G401 (cell line): ENCODE results near the gene ZNF516. TPM values are rescaled to one million over a fixed set of nuclear protein-coding genes. Genes with fewer than 3 reads are reported as not detected.
A peak's percentile ranks its signal among the peaks of the same experiment; 100 is the strongest.

ENCODE experiments used
- DNase-seq: peaks from one replicate; pipeline ENCODE4 v3.0.0-alpha.2; 2015; ENCODE audit warnings: low spot score
- in situ Hi-C: cut with HindIII; loops from 2 replicates; pipeline ENCODE4 v1.10.0; 2016; ENCODE audit warnings: low sequenced_read_pairs, mixed read lengths
- total RNA-seq: library from RNA; depleted of rRNA; stranded (reverse); fragments of >200 nt; shearing (Covaris generic); gene quantifications from 2 replicates; pipeline ENCODE4 v1.2.3, GENCODE V29; 2014

ZNF516 gene
- total RNA-seq, 1 experiment from 2014 or later = 9.6 TPM

DNA sequence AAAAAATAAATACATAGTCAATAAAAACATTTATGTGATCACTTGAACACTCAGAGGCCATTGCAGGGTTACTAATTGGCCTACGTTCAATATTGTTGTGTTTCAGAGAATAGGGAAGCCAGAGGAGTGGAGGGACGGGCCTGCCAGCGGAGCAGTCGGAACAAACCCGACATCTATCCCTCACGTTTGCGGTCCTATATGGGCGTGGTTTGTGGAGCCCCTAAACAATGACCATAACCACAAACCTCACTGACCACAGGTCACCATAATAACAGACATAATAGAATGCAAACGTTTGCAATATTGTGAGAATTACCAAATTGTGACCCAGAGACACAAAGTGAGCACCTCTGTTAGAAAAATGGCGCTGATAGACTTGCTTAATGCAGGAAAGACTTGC lies 19.5 kb upstream of the ZNF516 start:
- in situ Hi-C loops = no loop called here
- DNase-seq = no peak

DNA sequence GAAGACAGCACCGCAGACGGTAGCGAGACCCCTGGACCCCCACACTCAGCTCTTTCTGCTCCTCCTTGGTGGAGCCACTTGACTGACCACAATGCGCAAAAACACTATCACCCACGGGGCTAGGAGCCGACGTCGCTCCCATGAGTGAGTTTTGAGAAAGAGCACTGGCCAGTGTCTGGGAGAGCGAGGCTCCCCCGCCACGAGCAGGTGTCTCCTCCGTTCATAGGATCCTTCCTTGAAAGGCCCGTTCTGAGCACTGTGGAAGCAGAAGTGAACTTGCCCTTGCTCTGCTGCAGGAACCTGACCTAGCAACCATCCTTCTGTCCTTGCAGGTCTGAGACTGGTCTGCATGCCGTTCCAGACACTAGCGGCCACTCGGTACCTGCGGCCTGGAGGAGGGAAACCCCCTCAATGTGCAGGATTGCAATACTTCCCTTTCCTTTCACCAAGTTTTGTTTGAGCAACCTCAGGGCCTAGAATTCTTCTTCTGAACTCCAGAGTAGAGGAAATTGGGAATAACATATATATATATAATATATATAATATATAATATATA lies 12.9 kb upstream of the ZNF516 start:
- in situ Hi-C loops = no loop called here
- no peak for DNase-seq

DNA sequence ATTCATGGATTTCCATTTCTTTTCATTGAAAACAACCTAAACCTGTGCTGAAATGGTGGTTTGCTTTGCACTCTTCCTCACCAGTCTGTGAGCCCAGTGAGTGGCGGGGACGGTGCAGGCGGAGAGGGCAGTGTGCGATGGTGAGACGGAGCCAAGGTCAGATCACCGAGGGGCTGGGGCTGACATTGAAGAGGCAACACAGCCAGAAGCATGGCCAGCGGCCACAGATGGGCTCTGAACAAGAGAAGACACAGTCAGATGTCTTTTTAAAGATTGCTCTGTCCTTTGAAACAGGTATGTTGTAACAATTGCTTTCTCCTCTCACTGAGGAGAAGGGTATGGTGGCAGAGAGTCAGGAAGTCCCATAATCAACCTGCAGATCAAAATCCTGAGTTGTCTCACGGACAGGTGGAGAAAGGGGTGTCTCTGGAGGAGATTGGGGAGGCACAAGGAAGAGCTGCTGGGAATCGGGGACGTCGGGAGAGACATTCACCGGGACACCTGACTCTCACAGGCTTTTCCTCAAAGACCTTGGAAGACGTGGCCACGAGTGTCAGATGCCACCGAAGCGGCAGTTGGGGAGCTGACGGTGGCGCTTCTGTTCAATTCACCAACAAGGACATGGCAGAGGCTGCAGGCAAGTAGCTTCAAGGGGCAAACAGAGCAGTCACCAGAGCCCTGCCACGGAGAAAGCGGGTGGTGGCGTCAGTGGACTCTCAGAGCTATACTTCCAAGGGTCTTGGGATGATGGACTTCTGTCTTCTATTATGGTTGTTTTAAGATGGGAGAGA lies 12.1 kb upstream of the ZNF516 start:
- no peak for DNase-seq
- in situ Hi-C loops = no loop called here

DNA sequence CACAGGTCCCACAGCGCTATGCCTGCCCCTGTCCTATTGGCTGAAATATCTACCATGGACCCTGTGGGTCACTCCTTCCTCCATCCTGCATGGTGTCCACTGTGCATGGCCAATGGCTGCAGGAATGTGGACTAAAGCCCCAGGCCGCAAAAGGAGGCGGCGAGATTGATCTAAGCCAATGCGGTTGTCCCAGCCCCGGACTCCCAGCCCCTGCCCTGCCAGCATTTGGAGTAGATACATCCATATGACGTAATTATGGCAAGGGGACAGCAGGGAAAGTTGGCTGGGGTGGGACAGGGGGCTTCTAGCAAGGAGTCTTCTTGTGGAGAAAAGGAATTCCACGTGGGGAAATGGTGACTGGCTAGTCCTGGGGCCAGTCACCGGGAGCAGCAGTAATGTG lies 11.4 kb upstream of the ZNF516 start:
- in situ Hi-C loops = no loop called here
- no peak for DNase-seq

DNA sequence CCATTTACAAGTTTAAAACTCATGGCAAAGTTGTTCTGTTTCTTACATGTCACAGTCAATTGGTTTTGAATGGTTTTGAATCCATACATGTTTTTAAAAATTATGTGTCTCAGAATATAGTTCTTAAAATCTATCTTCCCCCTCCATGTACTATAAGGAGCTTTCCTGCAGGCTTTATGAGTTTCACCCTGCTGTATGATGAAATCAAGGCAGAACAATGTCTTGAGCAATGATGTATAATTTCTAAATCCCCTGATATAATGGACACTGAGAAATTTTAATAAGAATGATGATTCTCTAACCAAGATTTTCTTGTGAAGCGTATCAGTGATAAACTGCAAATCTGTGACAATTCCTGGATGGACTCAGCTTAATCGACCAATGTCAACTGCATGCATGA lies 10.6 kb upstream of the ZNF516 start:
- no peak for DNase-seq
- in situ Hi-C loops = no loop called here

DNA sequence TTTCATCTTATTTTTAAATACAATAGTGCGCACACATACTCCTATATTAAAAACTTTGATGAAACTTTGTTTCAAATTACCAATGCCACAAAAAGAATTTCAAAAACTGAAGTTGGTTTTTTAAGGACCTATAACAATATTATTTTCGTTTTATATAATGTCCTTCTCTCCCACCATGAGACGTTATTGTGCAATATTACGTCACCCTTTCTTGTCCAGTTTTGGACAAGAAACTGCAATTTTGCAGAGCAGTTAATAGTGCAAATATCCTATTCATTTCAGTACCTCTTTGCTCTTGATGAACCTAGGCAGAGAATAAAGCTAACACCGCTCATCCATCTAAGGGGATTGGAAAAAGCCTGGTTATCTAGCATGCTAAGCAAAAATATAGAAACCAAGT lies 9.7 kb upstream of the ZNF516 start:
- DNase-seq = no peak
- in situ Hi-C loops = no loop called here

DNA sequence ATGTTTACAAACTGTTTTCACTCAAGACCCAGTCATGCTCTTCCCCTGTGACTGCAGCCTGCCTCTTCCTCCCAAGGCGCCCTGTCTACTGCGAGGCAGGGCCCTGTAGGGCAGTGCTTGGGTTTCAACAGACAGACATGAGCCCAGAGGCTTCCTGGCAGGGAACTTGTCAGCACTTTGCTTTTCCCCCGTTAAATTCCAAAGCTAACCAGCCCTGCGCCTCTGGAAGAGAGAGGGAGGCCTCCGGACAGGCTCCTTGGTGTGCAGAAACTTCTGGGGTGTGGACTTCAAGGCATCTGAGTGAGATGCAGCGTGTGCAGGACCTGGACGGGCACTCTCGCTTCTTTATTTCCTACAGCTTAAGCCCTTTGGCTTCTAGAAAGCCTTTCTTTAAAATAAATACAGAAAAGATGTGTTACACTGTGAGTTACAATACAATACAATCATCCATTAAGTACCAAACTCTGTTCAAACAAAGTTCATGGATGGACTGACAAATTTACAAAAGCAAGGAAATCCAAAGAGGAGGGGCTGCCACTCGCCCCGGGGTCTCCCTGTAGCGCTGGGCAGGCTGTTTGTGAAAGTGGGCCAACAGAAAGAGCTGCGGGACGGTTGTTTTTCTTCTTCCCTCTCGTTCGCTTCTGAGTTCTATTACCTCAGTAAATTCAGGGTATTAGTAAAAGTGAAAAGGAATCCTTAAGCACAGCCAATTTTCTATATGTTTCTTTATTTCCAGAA lies 8.8 kb upstream of the ZNF516 start:
- in situ Hi-C loops = no loop called here

DNA sequence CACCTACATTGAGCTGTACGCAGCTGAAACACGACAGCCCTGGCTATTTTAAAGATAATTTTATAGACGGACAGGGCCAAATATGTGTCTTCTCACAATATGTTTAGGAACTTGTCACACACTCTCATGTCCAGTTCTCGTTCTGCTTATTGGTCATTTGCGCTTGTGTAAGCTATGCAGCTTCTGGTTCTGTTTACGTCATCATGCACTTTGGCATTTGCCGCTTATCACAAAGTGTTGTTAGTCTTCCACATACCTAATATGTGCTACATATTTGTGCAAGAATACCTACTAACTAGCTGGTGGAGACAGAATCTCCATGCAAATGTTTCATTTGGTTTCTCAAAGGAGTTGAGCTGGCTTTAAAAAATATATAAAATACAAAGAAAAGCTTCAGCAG lies 7.5 kb upstream of the ZNF516 start:
- in situ Hi-C loops = no loop called here
- no peak for DNase-seq

More for the DNA sequence above, 8.8 kb upstream of the ZNF516 start:
- no peak for DNase-seq

DNA sequence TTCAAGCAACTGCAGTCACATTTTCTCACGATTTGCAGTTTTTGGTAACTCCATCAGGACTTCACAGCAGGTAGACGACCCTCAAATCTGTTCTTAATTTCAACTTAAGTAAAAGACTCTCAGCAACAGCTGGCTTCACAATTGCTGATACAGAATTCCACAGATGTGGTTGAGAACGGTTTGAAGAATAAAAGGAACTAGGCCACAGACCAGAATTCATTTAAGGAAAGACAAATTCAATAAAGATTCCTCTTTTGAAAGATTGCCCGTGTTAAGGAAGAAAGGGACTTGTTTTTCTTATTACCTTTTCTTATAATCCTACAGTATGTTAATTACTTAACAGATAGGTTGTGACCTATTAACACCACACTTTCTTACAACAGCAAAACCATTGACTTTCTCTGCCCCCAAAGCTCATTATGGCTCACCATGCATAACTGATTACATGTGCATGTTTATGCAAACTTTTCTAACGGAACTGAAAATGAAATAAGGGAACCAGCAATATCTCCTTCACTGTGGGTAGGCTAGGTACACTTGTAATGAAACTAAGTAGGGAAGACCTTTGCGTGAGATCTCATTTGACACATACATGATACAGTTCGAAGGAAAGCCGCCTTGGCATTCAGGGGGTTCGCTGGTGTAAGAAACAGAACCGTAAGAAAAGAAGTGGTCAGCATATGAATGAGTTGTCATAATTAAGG lies 4.7 kb upstream of the ZNF516 start:
- in situ Hi-C loops = no loop called here
- no peak for DNase-seq

DNA sequence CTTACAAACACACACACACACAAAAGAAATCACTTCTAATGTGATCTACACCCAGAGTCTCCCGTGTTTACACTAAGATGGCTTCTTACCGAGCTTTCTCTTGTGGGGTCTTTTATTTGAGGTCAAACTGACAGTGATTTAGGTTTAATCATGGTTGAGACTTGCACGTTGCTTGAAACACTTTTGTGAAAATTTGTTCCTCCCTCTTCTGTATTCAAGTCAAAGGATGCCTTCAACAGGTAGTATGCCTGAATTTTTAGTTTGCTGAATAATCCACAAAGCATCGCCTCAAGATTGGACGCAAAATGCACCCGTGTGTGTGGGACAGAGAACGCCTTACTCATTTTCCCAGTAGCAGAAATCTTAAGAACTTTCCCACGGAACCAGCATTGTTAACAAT lies 4.0 kb upstream of the ZNF516 start:
- in situ Hi-C loops = no loop called here
- DNase-seq = no peak

DNA sequence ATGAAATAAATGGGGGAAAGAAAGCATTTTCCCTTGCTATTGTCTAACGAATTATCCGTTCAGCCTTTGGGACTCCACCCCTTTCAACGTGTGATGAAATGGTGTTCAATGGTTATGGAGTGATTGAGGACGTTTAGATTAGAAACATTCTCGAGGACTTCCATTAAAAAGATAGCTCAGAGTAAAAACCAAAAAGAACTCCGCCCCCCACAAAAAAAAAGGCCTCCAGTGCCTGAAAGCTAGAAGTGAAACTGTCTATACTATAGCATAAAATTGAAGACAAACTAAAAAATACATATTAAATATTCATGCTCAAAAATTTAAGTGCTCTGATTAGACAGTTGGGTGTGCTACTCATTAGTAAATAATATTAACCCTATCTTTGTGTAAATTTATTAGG lies 3.0 kb upstream of the ZNF516 start:
- no peak for DNase-seq
- in situ Hi-C loops = no loop called here

DNA sequence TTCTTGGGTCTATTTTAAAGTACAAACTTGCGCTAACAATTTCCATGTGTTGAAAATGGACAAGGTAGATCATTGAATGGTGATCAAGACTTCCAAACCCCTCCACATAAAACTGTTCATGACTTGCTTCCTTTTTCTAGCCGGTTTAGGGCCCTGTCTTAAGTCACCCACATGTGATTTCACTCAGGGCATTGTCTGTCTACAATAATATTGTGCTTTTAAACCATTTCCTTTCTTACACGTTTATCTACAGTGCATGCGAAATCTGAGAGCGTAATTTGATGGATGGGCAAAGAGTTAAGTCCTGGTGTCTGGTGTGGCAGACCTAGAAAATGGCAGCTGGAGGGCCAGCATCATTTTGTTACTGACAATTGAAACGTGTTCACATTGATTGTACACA lies 2.0 kb upstream of the ZNF516 start:
- in situ Hi-C loops = no loop called here

DNA sequence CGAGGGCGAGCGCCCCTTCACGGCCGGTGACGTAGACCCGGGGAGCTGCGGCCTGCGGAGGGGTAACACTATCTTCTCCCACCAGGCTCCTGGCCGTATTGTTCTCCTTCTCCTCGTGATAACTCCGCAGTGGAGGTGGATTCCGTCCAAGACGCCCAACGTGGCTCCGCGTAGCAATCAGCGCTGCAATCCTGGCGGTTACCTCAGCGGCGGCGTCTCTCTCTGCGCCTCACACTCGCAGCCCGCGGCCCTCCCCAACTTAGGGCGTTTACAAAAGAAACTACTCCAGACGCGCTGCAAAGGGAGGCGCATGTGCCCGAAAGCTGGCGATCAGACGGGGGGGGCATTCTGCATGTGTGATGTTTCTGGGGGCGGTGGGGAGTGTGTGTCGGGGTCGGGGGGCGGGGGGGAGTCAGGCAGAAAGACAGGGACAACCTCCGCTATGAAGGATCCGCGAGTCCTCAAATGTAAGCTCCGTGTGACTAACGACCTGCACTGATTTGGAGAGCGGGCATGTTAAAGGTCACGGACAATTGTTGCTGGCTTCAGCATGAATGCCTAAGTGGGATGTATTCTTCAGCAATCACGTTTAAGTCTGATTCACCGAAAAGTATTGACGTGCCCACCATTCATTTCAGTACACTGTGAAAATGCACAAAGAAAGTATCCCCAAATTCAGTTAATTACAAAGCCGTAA lies 1.3 kb upstream of the ZNF516 start:
- in situ Hi-C loops = no loop called here
- no peak for DNase-seq

More for the DNA sequence above, 2.0 kb upstream of the ZNF516 start:
- no peak for DNase-seq

DNA sequence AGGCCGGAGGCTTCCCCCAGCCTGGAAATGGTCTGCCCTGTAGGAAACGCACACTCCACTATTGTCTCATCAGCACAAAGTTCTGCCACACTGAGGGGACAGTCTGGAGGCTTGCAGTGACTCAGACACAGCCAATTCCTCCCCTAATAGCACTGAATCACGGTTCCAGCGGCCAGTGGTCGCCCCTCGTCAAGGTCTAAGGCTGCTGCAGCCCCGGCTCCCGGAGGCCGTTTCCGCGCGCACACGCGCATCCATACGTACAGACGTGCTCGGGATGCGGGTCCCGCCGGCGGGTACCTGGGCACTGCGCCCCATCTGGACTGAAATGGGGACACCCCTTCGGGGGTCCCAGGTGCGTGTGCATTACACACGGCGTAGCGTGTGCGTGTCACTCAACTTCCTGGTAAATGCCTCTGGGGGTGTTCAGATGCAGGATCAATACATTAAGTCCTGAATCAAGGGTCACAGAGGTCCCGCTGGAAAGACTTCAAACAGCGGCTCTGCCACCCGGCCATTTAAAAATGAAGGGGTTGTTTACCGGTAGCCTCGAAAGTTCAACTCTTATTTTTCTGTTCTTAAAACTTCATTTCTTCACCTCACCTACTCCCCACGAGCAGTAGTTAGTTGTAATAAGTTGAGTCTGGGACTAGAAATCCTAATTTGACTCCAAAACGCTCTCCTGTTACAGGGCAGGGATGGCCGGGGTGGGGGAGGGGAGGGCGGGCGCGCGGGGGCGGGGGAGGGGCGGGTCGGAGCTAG lies 572 bp upstream of the ZNF516 start:
- in situ Hi-C loops = no loop called here
- DNase-seq = no peak

DNA sequence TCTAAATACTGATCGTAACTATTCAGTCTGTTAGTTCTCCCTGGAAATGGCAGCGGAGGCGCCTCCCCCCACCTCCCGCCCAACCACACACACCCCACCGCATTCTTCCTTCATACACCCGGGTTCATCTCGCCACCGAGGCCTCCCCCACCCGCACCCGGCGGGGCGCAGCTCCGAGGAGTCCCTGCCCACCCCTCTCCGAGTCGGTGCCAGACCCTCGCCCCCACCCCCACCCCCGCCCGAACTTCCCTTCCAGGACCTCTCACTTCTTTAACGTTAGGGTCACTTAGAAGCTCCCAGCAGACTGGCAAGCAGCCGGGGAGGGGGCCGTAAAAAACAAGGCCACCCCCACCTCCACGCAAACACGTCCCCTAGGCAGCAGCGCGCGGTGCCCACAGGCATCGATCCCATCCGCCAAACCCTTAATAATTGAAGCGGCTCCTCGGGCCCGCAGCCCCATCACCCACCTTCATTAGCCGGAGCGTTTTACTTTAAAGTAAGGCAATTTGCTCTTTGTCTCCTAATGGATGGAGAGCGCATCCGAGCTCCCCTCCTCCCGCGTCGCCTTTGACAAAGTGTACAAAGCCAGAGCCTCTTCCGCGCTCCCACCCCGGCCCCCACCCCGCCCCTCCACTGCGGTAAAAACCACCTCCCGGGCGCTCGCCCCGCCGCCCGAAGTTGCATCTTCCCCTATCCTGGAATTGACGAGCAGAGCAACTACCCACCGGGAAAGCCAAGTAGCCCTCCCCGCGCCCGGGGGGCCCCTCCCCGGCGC lies 624 bp downstream of the ZNF516 start:
- in situ Hi-C loops = no loop called here

DNA sequence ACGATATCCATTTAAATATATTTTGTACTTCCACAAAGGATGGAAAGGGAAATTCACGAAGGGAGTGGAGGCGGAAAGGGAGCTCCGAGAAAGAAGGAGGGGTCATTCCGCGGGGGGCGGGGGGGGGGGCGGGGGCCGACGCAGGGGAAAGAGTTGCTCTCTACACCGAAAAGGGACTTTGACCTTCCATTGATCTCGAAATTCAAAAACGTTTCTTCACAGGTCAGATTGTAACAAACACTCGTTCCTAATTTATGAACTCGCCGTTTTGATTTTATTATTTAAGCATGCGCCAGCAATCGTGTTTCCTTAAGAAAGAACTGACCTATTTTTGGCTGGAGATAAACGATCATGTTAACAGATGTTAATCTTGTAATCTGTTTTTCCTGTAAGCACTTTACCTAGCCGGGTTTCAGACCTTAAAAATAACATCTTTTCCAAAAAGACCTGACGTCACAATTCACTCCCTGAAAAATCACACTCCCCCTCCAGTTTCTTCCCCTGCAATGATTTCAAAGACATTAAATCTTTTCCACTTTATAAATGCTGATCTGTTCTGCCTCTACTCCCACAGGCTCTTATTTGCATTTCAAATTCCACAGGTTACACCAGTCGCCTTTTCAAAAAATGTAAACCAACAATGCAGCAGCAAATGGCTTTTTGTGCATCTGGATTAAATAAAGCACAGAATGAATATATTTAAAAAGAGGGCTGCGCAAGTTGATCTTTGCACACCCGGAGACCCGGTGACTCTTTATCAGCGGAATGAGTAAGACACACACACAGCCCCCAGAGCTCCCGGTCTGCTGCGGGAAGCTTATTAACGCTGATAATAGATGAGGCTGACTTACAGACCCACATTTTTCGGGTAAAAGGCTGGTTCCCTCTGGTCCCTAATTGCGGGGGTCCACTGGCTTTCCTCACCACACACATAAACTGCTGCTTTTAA lies 1.6 kb downstream of the ZNF516 start:
- in situ Hi-C loops = no loop called here
- DNase-seq = no peak

More for the DNA sequence above, 624 bp downstream of the ZNF516 start:
- no peak for DNase-seq

DNA sequence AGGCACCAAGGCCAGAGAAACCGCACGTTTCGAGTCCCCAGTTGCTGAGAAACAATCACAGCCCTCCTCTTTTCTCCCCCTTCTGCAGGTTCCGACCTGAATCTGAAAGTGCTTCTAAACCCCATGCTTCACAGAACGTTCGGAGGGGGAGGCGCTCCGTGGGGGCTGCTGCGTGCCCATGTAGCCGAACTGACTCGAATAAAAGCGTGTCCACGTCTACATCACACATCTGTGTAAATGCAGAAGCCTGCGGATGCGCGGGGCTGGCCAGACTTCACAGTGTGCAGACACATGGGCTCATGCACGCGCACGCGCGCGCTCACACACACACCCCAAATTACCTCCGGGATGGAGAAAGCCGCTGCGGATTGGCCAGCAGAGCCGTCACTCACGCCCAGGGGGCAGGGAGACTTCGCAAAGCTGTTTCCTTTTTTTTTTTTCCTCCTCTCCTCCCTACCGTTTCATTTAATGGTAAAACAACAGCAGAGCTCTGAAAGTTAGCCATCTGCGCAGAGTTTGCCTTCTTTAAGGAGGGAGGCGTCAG lies 2.3 kb downstream of the ZNF516 start:
- in situ Hi-C loops = no loop called here
- peak; percentile 87 for DNase-seq
